Trophoblast cell (in vitro differentiated cells and primary cell): Measurements from ENCODE around the gene SLC10A6.

Experiments used
- DNase-seq, 2 donors: peaks; one replicate each; pipeline ENCODE4 v3.0.0-alpha.2; 2016
- H2AFZ ChIP-seq: 2 replicates; pipeline ENCODE4 v1.6.1; 2013; ENCODE audit warnings: low read length, moderate library complexity, mild to moderate bottlenecking; ENCODE audit not compliant: insufficient read depth, poor library complexity
- H2AK5ac ChIP-seq: 2 replicates; pipeline ENCODE4 v1.6.1; 2013; ENCODE audit warnings: mild to moderate bottlenecking, low read length
- H2BK120ac ChIP-seq: 2 replicates; pipeline ENCODE4 v1.6.1; 2013; ENCODE audit warnings: low read length, mild to moderate bottlenecking, moderate library complexity; ENCODE audit not compliant: insufficient read depth, poor library complexity
- H2BK12ac ChIP-seq: 2 replicates; pipeline ENCODE4 v1.6.1; 2013; ENCODE audit warnings: mild to moderate bottlenecking, low read length, moderate library complexity
- H2BK5ac ChIP-seq: 2 replicates; pipeline ENCODE4 v1.6.1; 2013; ENCODE audit warnings: low read length, low read depth, moderate library complexity, mild to moderate bottlenecking; ENCODE audit not compliant: poor library complexity
- H3K14ac ChIP-seq: 2 replicates; pipeline ENCODE4 v1.6.1; 2013; ENCODE audit warnings: mild to moderate bottlenecking, low read length
- H3K18ac ChIP-seq: 2 replicates; pipeline ENCODE4 v1.6.1; 2013; ENCODE audit warnings: mild to moderate bottlenecking, low read length
- H3K23ac ChIP-seq: 2 replicates; pipeline ENCODE4 v1.6.1; 2013; ENCODE audit warnings: low read length
- H3K27ac ChIP-seq: 2 replicates; pipeline ENCODE4 v1.5.1; 2013; ENCODE audit warnings: low read depth, mild to moderate bottlenecking, inconsistent platforms, low read length, moderate library complexity
- H3K27me3 ChIP-seq: 2 replicates; pipeline ENCODE4 v1.6.1; 2013; ENCODE audit warnings: inconsistent platforms, mild to moderate bottlenecking, low read length, moderate library complexity; ENCODE audit not compliant: insufficient read depth
- H3K36me3 ChIP-seq, 2 experiments: 1 replicate in 1 of 2; 2 replicates in 1 of 2; pipeline ENCODE4 v1.6.1; 2013; ENCODE audit warnings: low read length in 2 of 2, mild to moderate bottlenecking in 2 of 2, moderate library complexity in 1 of 2; ENCODE audit not compliant: insufficient read depth in 2 of 2, control insufficient read depth in 1 of 2
- H3K4ac ChIP-seq: 2 replicates; pipeline ENCODE4 v1.6.1; 2013; ENCODE audit warnings: low read depth, mild to moderate bottlenecking, low read length, moderate library complexity
- H3K4me1 ChIP-seq, 2 experiments: 1 replicate in 1 of 2; 2 replicates in 1 of 2; pipeline ENCODE4 v1.6.1; 2013; ENCODE audit warnings: low read length in 2 of 2, mild to moderate bottlenecking in 2 of 2, moderate library complexity in 1 of 2; ENCODE audit not compliant: insufficient read depth in 2 of 2, control insufficient read depth in 1 of 2
- H3K4me2 ChIP-seq: 2 replicates; pipeline ENCODE4 v1.6.1; 2013; ENCODE audit warnings: inconsistent platforms, mild to moderate bottlenecking, low read length, moderate library complexity
- H3K4me3 ChIP-seq: 2 replicates; pipeline ENCODE4 v1.5.1; 2013; ENCODE audit warnings: mild to moderate bottlenecking, low read depth, low read length, inconsistent platforms
- H3K79me1 ChIP-seq: one replicate; pipeline ENCODE4 v1.6.1; 2013; ENCODE audit warnings: low read length
- H3K79me2 ChIP-seq: 2 replicates; pipeline ENCODE4 v1.6.1; 2013; ENCODE audit warnings: low read length, mild to moderate bottlenecking; ENCODE audit not compliant: control insufficient read depth, insufficient read depth, poor library complexity
- H3K9ac ChIP-seq: 2 replicates; pipeline ENCODE4 v1.6.1; 2013; ENCODE audit warnings: mild to moderate bottlenecking, low read length
- H3K9me3 ChIP-seq: 2 replicates; pipeline ENCODE4 v1.6.1; 2013; ENCODE audit warnings: low read depth, mild to moderate bottlenecking, control low read depth, inconsistent platforms, low read length; ENCODE audit not compliant: insufficient read depth
- H4K12ac ChIP-seq: 2 replicates; pipeline ENCODE4 v1.6.1; 2013; ENCODE audit warnings: low read depth, mild to moderate bottlenecking, low read length, moderate library complexity
- H4K8ac ChIP-seq: 2 replicates; pipeline ENCODE4 v1.6.1; 2013; ENCODE audit warnings: low read depth, mild to moderate bottlenecking, low read length, moderate library complexity
- H4K91ac ChIP-seq: one replicate; pipeline ENCODE4 v1.6.1; 2013; ENCODE audit warnings: low read depth, mild to moderate bottlenecking, low read length, moderate library complexity
- WGBS: extraction: QIAGEN DNeasy Blood & Tissue Kit; methylation state at CpG from one replicate; pipeline ENCODE4 v1.1.7; 2013; ENCODE audit warnings: missing lambda C conversion rate; ENCODE audit not compliant: insufficient read length, insufficient coverage; ENCODE audit errors: extremely low coverage; 5-methylcytosine and 5-hydroxymethylcytosine counted together

SLC10A6 gene

DNA sequence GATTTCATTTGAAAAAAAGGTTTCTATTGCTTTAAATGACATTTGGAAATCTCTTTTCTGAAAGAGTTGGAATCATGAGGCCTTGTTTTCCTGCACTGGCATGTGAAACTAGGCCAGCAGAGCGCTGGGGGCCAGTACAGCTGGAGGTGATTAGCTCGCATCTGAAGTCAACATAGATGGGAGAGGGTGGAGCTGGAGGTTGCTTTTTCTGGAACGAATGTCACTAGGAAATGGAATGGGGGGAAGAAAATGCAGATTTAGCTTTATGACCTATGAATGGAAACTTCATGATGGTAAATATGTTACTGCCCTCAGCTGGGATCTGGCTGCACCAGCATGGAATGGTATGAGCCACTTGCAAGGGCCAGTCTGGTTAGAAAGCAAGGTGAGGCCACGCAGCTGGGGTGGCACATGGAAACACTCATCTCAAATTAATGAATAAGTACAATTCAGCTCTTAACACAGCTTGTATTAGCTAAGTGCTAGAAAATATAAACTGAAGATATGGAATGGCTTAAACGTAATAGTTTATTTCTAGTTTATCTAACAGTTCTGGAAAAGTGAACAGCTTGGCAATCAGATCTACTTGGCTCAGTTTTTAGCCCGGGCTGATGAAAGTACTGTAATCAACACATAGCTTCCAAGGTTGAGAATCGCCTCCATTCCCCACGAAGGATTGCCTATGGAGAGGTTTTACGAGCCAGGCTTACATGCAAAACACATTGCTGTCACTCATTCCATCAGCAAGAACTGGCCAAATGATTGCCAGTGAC lies 32.5 kb downstream of the SLC10A6 start:
- no peak overlapping the region for H3K14ac ChIP-seq

DNA sequence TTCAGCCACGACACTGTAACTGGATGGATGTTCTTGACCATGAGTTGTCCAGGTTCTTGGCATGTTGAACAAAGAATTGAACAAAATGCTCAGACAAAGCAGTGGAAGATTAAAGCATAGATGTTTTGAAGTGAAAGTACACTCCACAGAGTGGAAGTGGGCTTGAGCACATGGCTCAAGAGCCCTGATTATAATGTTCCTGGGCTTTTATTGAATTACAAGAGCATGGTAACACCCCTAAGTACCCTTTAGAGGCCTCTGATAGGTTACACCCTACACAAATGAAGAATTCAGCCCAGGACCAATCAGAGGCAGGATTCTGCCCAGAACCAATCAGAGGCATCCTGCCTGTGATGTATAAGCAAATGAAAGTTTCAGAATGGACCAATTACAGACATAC lies 33.5 kb downstream of the SLC10A6 start:
- Histone ChIP-seq H4K8ac (no peak overlapping the region), H3K4me2 (no peak overlapping the region), H3K79me1 (no peaks in the 10 kb centered on the region), H3K27me3 (no peaks in the 10 kb centered on the region), H2BK5ac (no peak overlapping the region), H3K4me1 (no peaks in the 10 kb centered on the region), H4K12ac (no peak overlapping the region), H3K27ac (no peak overlapping the region), H3K4ac (no peak overlapping the region), H3K79me2 (no peaks in the 10 kb centered on the region), H3K14ac (no peak overlapping the region), H3K23ac (no peak overlapping the region), H3K9me3 (no peaks in the 10 kb centered on the region), H3K4me3 (no peak overlapping the region), H2BK12ac (no peak overlapping the region), H2BK120ac (no peak overlapping the region), H3K18ac (no peak overlapping the region), H3K36me3 (peaks cover 1 to 3% of the 10 kb centered on the region in 2 experiments), H3K9ac (no peak overlapping the region), H2AFZ (no peak overlapping the region), H4K91ac (no peak overlapping the region), H2AK5ac (no peak overlapping the region)
- DNase-seq = no peak
- WGBS = no CpG with 5 or more reads among the region's 1 CpG

More for the DNA sequence above, 32.5 kb downstream of the SLC10A6 start:
- H3K4me3 ChIP-seq = no peak overlapping the region
- H3K79me1 ChIP-seq = no peaks in the 10 kb centered on the region
- H2AK5ac ChIP-seq = no peak overlapping the region
- H2BK12ac ChIP-seq = no peak overlapping the region
- no peak overlapping the region for H2AFZ ChIP-seq
- H4K12ac ChIP-seq = no peak overlapping the region
- H2BK5ac ChIP-seq = no peak overlapping the region
- no peak overlapping the region for H3K4ac ChIP-seq
- no peaks in the 10 kb centered on the region for H3K27me3 ChIP-seq
- no peak overlapping the region for H3K27ac ChIP-seq
- WGBS = no CpG with 5 or more reads among the region's 9 CpGs
- no peak overlapping the region for H3K9ac ChIP-seq
- no peaks in the 10 kb centered on the region for H3K79me2 ChIP-seq
- H3K23ac ChIP-seq = no peak overlapping the region
- H3K9me3 ChIP-seq = no peaks in the 10 kb centered on the region
- no peak overlapping the region for H3K4me2 ChIP-seq
- no peak for DNase-seq
- H2BK120ac ChIP-seq = no peak overlapping the region
- peaks cover 1 to 3% of the 10 kb centered on the region in 2 experiments for H3K36me3 ChIP-seq
- no peak overlapping the region for H4K8ac ChIP-seq
- H3K4me1 ChIP-seq = no peaks in the 10 kb centered on the region
- no peak overlapping the region for H4K91ac ChIP-seq
- H3K18ac ChIP-seq = no peak overlapping the region

- Histone ChIP-seq H3K79me2 (no peaks in the 10 kb centered on the region), H3K18ac (no peak overlapping the region), H2BK5ac (no peak overlapping the region), H3K4me2 (no peak overlapping the region), H3K27me3 (no peaks in the 10 kb centered on the region), H3K9me3 (no peaks in the 10 kb centered on the region), H2BK12ac (no peak overlapping the region), H3K14ac (no peak overlapping the region), H3K4ac (no peak overlapping the region), H3K27ac (no peak overlapping the region), H4K12ac (no peak overlapping the region), H3K23ac (no peak overlapping the region), H2AFZ (no peak overlapping the region), H4K91ac (no peak overlapping the region), H2AK5ac (no peak overlapping the region), H3K36me3 (peaks cover 2 to 3% of the 10 kb centered on the region in 2 experiments), H2BK120ac (no peak overlapping the region), H3K79me1 (no peaks in the 10 kb centered on the region), H3K4me3 (no peak overlapping the region), H3K4me1 (no peaks in the 10 kb centered on the region), H4K8ac (no peak overlapping the region), H3K9ac (no peak overlapping the region)
- no peak for DNase-seq
- no CpG with 5 or more reads among the region's 3 CpGs for WGBS
These were observed 38.3 kb downstream of the SLC10A6 start for GRCh38 chr4:86810847-86811246.

DNA sequence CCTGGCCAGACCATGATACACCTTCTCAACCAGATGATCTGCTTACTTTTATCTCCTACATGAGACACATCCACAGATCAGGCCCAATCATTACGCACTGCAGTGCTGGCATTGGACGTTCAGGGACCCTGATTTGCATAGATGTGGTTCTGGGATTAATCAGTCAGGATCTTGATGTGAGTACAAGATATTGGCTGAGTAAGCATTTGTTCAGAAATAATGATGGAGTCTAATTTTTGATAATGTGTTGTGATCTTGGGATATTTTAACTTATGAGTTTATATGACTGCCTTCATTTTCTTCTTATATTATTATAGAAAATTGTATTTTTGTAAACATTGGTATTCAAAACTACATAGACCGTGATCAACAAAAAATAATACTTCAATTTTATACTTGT lies 39.4 kb downstream of the SLC10A6 start:
- Histone ChIP-seq H3K79me1 (no peaks in the 10 kb centered on the region), H4K8ac (no peak overlapping the region), H3K9me3 (no peaks in the 10 kb centered on the region), H3K4me2 (no peak overlapping the region), H3K4me3 (no peak overlapping the region), H2BK5ac (no peak overlapping the region), H3K9ac (no peak overlapping the region), H3K79me2 (no peaks in the 10 kb centered on the region), H3K27me3 (no peaks in the 10 kb centered on the region), H3K36me3 (peaks cover 2 to 5% of the 10 kb centered on the region in 2 experiments), H3K27ac (no peak overlapping the region), H2AFZ (no peak overlapping the region), H4K12ac (no peak overlapping the region), H3K14ac (no peak overlapping the region), H2AK5ac (no peak overlapping the region), H4K91ac (no peak overlapping the region), H3K4me1 (no peaks in the 10 kb centered on the region), H2BK120ac (no peak overlapping the region), H3K23ac (no peak overlapping the region), H3K4ac (no peak overlapping the region), H2BK12ac (no peak overlapping the region), H3K18ac (no peak overlapping the region)
- WGBS = no CpG with 5 or more reads among the region's 3 CpGs
- DNase-seq = no peak
